GM13976 (cell line): ENCODE results near the gene JMJD6.

Experiments used
- DNase-seq: peaks from one replicate; pipeline ENCODE4 v3.0.0; 2012; ENCODE audit warnings: low spot score
- in situ Hi-C: fragments of 300-500 bp; cut with MboI; formaldehyde crosslinking; loops from one replicate; pipeline ENCODE4 v1.12.0; 2022; ENCODE audit warnings: low sequenced_read_pairs, mixed read lengths, inconsistent platforms; ENCODE audit not compliant: unreplicated experiment
- TF ChIP-seq, protein P1 (sequence below): IDR thresholded peaks from 2 replicates; pipeline ENCODE4 v1.5.1; 2012; ENCODE audit warnings: borderline replicate concordance, mild to moderate bottlenecking; ENCODE audit not compliant: insufficient read depth; ENCODE audit errors: extremely low read depth, missing control alignments, control extremely low read depth

The JMJD6 gene

DNA sequence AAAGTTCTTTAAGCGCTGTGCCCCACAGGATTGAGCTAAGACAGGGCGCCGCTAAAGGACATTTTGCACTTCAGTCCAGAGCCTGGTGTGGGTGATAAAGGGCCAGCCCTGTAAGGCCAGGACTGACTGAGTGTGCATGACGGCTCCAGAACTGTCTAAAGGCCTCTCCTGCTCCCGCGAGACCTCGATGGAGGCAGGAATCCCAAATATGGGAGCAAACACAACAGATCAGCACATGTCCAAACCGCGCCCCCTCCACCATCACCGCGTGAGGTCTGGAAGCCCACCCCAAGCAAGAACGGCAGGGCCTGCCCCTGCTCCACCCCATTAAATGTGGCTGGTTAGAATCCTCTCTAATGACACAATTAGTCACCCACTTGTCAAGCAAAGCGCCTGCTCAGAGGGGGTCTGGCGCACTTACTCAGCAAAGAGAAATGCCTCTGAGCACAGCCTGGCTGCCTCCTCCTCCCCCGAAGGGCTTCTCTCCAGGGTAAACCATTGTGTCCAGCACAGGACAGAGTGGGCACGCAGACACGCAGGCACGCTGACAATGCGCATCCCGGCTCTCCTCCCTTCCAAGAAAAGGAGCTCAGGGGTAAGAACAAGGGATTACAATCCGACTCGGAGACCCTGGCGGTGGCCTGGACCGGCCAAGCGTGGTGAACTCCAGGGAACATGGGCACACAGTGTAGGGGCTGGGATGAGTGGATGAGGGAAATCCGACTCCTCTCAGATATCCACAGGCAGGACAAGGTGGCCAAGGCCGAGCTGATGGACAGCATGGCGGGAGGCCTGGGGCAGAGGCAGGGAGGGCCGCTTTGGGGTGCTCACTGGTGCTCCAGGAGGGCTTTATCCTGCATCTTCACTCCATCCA is 17.1 kb downstream of the JMJD6 start:
- DNase-seq: no peak
- in situ Hi-C loops: no loop called here
- TF ChIP-seq, protein P1, sequence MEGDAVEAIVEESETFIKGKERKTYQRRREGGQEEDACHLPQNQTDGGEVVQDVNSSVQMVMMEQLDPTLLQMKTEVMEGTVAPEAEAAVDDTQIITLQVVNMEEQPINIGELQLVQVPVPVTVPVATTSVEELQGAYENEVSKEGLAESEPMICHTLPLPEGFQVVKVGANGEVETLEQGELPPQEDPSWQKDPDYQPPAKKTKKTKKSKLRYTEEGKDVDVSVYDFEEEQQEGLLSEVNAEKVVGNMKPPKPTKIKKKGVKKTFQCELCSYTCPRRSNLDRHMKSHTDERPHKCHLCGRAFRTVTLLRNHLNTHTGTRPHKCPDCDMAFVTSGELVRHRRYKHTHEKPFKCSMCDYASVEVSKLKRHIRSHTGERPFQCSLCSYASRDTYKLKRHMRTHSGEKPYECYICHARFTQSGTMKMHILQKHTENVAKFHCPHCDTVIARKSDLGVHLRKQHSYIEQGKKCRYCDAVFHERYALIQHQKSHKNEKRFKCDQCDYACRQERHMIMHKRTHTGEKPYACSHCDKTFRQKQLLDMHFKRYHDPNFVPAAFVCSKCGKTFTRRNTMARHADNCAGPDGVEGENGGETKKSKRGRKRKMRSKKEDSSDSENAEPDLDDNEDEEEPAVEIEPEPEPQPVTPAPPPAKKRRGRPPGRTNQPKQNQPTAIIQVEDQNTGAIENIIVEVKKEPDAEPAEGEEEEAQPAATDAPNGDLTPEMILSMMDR: no peak

DNA sequence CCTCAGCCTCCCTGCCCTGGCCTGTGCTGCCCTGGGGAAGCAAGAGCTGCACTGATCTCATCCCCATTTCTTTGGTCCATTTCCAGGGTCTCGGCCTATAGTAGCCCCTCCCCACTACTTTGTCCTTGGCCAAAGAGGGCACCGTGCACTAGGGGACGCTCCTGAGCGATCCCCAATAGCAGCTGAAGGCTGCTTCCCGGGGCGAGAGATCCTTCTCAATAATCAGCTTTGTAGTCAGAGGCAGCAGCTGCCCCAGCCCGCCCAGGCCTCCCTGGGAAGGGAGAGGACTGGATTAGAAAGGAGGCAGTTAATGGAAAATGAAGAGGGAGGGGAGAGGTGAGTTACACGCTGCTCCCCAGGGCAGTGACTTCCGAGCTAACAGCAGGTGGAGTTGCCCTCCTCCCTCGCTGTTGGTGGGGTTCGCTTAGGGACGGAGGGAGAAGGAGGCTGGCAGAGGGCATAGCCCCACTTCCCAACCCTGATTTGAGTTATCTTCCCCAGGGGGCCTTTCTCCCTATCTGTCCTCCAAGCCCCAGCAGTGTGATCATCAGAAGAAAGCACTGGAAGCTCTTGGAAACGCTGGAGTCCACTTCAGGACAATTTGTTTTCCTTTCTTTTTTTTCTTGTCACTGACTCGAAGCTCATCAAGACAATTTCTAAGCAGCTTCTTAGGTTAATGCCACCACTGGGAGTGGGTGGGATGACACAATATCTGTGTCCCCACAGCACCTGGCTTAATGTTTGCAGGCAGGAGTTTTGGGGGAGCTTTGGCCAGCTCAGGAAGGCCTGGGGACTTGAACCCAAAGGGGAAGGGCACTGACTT is 18.2 kb downstream of the JMJD6 start:
- in situ Hi-C loops: no loop called here
- no peak for DNase-seq
- TF ChIP-seq, protein P1: no peak

DNA sequence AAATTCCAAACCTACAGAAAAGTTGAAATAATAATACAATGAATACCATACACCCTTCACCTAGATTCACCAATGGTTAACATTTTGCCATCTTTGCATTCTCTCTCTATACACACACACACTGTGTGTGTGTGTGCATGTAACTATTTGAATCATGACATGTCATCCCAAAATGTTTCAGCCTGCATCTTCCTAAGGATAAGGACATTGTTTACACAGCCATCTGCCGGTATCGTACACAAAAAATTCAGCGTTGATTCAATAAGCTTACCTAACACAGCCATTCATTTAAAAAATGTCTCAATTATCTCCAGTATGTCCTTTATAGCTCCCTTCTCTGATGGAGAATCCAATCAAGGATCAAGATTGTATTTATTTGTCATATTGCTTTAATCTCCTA is 19.6 kb downstream of the JMJD6 start:
- in situ Hi-C loops: no loop called here
- no peak for DNase-seq
- TF ChIP-seq, protein P1: no peak

DNA sequence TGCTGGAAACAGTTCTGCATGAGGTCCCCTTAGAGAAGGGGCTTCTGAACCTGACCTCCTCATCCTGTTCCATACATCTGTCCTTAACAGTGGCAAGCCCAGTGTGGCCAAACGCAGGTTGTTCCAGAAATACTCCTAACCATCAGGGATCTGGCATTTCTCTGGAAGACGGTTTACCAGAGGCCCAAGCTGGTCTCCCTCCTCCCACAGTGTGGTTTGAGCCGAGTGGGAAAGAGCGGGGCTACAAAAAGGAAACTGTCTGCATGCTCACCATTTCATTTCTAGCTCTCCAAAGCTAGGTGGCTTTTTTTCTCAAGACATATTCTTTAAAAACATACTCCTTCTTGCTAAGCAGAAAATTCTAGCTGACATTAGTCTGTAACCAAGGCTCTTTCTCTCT is 21.6 kb downstream of the JMJD6 start:
- in situ Hi-C loops: no loop called here
- TF ChIP-seq, protein P1: no peak
- DNase-seq: no peak

DNA sequence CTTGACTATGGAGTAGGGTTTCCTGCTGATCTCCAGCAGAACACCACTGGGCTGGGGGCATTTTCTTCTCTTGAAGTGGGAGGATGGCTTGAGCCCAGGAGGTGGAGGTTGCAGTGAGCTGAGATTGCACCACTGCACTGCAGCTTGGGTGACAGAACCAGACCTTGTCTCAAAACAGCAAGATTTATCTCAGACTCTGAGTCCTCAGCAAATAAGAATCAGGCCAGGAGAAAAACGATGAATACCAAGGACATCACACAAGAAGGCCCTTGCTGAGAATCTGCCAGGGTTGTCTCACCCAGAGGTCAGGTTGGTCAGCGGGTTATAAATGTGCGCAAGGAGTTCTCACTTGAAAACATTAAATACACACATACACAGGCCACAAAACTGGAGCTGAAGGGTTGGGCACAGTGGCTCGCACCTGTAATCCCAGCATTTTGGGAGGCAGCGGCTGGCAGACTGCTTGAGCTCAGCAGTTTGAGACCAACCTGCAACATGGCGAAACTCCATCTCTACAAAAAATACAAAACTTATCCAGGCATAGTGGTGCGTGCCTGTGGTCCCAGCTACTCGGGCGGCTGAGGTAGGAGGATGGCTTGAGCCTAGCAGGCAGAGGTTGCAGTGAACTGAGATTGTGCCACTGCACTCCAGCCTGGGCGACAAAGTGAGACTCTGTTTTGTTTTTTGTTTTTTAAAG is 23.3 kb downstream of the JMJD6 start:
- DNase-seq: no peak
- in situ Hi-C loops: no loop called here
- TF ChIP-seq, protein P1: no peak

DNA sequence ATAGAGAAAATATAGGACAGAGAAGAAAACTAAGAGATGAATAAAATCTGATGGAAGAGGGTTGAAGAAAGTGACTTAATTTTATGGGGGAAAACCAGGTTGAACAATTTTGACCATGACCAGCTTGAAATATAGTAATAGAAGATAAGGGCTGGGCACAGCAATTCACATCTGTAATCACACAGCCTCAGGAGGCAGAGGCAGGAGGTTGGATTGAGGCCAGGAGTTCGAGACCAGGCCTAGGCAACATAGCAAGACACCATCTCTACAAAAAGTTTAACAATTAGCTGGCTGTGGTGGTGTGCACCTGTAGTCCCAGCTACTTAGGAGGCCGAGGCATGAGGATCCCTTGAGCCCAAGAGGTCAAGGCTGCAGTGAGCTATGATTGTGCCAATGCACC is 24.3 kb downstream of the JMJD6 start:
- in situ Hi-C loops: no loop called here
- TF ChIP-seq, protein P1: no peak
- DNase-seq: no peak
